Central memory CD4-positive, alpha-beta T cell (primary cell): ENCODE data around the gene MAP2K7.
A peak's percentile ranks its signal among the peaks of the same experiment; 100 is the strongest.
"Not testable (repeated sequence)": the region's sequence is repeated elsewhere in the genome, so short reads cannot be mapped to it uniquely, and the experiment has no call there.

Experiments used
- DNase-seq: peaks from one replicate; pipeline ENCODE4 v3.0.0; 2022

MAP2K7 gene

DNA sequence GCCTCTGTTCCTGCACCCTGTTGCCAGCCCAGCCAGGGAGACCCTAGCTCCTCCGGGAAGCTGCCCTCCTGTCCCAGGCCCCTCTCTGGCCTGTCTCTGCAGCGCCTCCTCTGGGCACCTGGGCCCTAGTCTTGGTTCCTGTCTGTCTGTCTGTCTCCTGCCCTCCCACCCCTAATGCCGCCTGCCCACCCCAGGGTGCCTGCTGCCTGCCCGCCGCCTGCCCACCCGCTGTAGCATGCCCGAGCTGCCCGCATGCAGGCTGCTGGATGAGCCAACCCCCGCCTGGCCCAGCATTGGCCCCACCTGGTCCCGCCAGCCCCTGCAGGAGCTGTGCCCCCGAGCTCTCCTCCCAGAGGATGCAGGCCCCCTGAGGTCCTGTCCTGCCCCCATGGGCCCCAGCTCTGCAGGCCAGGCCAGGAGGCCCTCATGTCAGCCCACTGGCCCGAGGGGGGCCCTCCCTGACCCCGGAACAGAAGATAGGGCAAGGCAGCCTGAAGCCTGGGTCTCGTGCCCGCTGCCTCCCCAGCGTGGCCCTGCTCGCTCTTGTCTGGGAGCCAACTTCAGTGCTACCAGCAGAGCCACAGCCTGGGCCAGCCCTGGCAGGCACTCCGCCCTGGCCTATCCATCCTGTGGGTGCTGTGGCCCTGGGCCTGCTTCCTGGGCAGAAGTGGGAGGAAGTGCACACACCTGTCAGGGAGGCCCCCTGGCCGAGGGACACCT, 5.2 kb downstream of the MAP2K7 start:
- no peak for DNase-seq

GRCh38 chr19:7909471-7910067, 5.9 kb downstream of the MAP2K7 start:
- no peak for DNase-seq

- no peak for DNase-seq
These were observed 6.9 kb downstream of the MAP2K7 start for GRCh38 chr19:7910321-7911161.

- no peak for DNase-seq
These were observed 7.9 kb downstream of the MAP2K7 start for GRCh38 chr19:7911508-7912143.

DNA sequence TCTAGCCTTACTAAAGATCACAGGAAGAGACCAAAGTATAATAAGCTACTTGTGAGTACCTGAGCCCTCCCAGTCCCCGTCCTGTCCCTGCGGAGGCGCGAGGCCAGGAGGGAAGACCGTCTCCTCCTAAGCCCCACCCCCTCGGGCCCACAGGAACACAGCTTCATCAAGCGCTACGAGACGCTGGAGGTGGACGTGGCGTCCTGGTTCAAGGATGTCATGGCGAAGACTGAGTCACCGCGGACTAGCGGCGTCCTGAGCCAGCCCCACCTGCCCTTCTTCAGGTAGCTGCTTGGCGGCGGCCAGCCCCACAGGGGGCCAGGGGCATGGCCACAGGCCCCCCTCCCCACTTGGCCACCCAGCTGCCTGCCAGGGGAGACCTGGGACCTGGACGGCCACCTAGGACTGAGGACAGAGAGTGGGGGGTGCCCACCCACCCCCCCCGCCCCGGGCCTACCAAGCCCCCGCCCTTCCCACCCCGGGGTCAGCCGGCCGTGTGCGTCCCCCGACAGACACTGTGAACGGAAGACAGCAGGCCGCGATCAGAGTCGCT, 8.5 kb downstream of the MAP2K7 start:
- no peak for DNase-seq

GRCh38 chr19:7912697-7913564, 9.3 kb downstream of the MAP2K7 start:
- DNase-seq = no peak

DNA sequence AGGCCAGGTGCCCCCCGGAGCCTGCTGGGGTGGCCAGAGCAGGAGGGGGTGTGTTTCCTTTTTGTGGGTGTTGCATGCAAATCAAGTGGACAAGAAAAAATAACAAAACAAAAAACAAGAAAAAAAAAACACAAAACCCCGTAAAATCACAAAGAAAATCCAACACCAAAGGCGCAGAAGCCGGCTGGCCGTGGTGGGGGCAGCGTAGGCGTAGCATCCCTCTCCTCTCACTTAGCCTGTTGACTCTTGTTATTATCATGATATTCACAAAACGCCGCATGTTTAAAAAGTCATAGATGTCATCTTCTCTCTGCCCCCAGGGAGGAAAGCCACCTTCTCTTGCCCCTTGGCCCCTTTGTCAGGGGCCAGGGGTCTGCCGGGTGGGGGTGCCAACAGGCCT, 10.0 kb downstream of the MAP2K7 start:
- DNase-seq = no peak

DNA sequence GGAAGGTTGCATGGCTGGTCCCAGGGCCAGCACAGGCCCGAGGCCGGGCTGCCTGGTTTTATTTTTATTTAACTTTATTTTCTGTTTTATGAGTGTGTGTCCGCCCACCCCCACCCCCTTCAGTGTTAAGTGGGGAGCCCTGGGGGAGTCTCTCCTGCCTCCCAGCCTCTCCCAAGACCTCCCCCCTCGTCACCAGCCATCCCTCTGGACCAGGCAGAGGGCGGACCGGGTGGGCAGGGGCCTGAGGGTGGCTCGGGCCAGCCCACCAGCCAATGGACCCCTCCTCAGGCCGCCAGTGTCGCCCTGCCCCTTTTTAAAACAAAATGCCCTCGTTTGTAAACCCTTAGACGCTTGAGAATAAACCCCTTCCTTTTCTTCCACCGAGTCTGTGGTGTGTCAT, 10.4 kb downstream of the MAP2K7 start:
- DNase-seq = no peak

DNA sequence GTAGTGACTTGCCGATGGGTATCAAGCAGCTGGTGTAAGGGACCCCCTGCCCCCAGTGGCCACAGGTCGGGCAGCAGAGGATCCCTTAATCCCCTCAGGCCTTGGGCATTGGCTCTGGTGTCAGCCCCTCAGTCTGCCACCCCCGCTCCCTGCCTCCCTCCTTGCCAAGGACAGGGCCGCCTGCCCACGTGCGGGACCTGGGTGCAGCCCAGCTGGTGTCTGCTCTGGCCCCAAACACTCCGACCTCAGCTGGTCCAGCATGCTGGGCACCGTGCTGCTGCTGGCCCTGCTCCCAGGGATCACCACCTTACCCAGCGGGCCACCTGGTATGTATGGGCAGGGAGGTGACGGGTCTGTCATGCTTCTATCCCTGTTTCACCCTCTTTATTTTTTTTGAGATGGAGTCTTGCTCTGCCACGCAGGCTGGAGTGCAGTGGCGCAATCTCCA, 10.9 kb downstream of the MAP2K7 start, which contains the start of gene TGFBR3L:
Gene TGFBR3L, plus strand, starts transcription at position 233 of the 448 bp plus-strand sequence.
- no peak for DNase-seq

- no peak for DNase-seq
These were observed 11.8 kb downstream of the MAP2K7 start for GRCh38 chr19:7915250-7916102.

- DNase-seq = peak; percentile 57
These were observed 12.7 kb downstream of the MAP2K7 start for GRCh38 chr19:7916103-7916954.

GRCh38 chr19:7916955-7917266, 13.2 kb downstream of the MAP2K7 start:
- DNase-seq = no peak

- DNase-seq = peak; percentile 46
These were observed 13.8 kb downstream of the MAP2K7 start for GRCh38 chr19:7917267-7918061.

- DNase-seq = not testable (repeated sequence)
These were observed 14.5 kb downstream of the MAP2K7 start for GRCh38 chr19:7918062-7918614.

GRCh38 chr19:7918615-7919421, 15.1 kb downstream of the MAP2K7 start:
- no peak for DNase-seq

DNA sequence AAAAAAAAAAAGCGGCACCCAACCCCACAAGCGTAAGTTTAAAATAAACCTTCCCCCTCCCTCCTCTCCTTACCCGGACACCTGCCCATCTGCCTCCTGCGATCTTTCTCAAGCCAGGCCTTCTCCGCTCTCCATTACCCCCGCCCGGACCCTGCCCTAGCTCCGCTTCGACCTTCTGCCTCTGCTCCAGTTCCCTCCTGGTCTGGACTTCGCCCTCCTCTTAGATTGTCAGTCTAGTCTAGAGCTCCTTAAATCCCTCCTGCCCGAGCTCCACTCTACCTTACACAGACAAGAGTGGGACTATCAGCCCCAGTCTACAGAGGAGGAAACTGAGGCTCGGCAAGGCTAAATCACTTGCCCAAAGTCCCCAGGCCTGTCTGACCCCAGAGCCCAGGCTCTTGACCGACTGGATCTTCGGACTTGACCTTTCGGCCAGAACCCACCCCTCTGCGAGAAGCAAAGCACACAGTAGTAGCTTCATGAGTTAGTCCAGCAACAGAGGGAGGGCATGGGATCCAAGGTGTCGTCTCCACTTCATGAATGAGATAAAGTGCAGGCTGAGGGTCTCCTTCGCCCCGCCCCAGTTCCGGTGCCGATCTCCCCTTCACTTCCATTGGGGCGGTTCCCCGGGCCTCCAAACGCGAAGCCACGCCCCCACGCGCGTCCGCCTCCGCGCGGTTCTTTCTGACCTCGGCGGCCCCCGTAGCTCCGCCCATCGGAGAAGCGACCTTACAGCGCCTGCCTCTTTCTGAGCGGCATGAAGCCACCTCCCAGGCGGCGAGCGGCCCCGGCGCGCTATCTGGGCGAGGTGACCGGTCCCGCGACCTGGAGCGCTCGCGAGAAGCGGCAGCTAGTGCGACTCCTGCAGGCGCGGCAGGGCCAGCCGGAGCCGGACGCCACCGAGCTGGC, 16.2 kb downstream of the MAP2K7 start, which contains the start of gene SNAPC2:
Gene SNAPC2, plus strand, starts transcription at position 729 of the 909 bp plus-strand sequence. Its CDS starts 29 bp downstream, at position 758.
- DNase-seq = peak; percentile 97
